ENCODE measurements around the gene MRPS24. TPM values are rescaled to one million over a fixed set of nuclear protein-coding genes. Genes with fewer than 3 reads are reported as not detected.

Gene MRPS24
- total RNA-seq, 1 donor from 2014 or later: 68.8 TPM

DNA sequence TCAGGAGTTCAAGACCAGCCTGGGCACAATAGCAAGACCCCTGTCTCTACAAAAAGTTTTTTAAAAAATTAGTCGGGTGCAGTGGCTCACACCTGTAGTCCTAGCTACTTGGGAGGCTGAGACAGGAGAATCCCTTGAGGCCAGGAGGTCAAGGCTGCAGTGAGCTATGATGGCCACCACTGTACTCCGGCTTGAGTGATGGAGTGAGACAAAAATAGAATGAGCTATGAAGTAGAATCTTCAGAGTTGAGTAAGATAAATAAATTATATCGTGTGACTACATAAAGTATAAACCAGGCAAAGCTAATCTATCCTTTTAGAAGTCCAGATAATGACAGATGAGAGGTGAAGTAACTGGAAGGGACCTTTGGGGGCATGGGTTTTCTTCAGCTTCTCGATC lies 15.3 kb upstream of the MRPS24 start:
- H3K27me3 ChIP-seq: no peaks in the 10 kb centered on the region
- peaks cover 0 to 30% of the 10 kb centered on the region in 2 donors for H3K36me3 ChIP-seq
- no peak for DNase-seq (ENCODE audit: extremely low spot score in 2 of 2)
- no peak overlapping the region for H3K4me3 ChIP-seq
- H3K9me3 ChIP-seq: no peaks in the 10 kb centered on the region
- peaks cover 12% of the 10 kb centered on the region for H3K4me1 ChIP-seq
- TF ChIP-seq POLR2AphosphoS5 (IDR thresholded peaks at IDR 0.05; ENCODE audit: insufficient read depth in 1 of 2, low read depth in 1 of 2): no peak
- TF ChIP-seq, protein P1, sequence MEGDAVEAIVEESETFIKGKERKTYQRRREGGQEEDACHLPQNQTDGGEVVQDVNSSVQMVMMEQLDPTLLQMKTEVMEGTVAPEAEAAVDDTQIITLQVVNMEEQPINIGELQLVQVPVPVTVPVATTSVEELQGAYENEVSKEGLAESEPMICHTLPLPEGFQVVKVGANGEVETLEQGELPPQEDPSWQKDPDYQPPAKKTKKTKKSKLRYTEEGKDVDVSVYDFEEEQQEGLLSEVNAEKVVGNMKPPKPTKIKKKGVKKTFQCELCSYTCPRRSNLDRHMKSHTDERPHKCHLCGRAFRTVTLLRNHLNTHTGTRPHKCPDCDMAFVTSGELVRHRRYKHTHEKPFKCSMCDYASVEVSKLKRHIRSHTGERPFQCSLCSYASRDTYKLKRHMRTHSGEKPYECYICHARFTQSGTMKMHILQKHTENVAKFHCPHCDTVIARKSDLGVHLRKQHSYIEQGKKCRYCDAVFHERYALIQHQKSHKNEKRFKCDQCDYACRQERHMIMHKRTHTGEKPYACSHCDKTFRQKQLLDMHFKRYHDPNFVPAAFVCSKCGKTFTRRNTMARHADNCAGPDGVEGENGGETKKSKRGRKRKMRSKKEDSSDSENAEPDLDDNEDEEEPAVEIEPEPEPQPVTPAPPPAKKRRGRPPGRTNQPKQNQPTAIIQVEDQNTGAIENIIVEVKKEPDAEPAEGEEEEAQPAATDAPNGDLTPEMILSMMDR (IDR thresholded peaks at IDR 0.05): no peak
- TF ChIP-seq POLR2A (IDR thresholded peaks at IDR 0.05): no peak
- H3K27ac ChIP-seq: no peak overlapping the region
- intact Hi-C loops (cut with DNase I): no loop called here

DNA sequence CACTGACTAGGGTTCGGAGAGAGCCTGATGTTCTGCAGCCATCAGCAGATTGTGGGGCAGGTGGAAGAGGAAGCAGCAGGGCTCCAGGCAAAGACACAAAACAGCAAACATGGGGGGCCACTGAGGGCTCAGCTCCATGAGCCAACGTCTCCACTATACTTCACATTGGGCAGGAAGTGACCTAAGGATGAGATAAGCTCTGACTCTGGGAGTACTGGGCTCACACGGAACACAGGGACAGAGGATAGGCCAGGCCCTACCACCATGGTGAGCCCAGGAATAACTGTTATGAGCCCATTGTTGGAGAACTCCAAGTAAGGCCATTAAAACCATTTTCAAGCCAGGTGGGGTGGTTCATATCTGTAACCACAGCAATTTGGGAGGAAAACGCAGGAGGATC lies 14.9 kb upstream of the MRPS24 start:
- no peaks in the 10 kb centered on the region for H3K27me3 ChIP-seq
- peaks cover 0 to 32% of the 10 kb centered on the region in 2 donors for H3K36me3 ChIP-seq
- DNase-seq (ENCODE audit: extremely low spot score in 2 of 2): no peak
- no peaks in the 10 kb centered on the region for H3K9me3 ChIP-seq
- intact Hi-C loops (cut with DNase I): no loop called here
- no peak for TF ChIP-seq POLR2A (IDR thresholded peaks at IDR 0.05)
- no peak for TF ChIP-seq POLR2AphosphoS5 (IDR thresholded peaks at IDR 0.05; ENCODE audit: insufficient read depth in 1 of 2, low read depth in 1 of 2)
- TF ChIP-seq, protein P1 (IDR thresholded peaks at IDR 0.05): no peak
- no peak overlapping the region for H3K27ac ChIP-seq
- H3K4me1 ChIP-seq: peaks cover 8% of the 10 kb centered on the region
- H3K4me3 ChIP-seq: no peak overlapping the region

DNA sequence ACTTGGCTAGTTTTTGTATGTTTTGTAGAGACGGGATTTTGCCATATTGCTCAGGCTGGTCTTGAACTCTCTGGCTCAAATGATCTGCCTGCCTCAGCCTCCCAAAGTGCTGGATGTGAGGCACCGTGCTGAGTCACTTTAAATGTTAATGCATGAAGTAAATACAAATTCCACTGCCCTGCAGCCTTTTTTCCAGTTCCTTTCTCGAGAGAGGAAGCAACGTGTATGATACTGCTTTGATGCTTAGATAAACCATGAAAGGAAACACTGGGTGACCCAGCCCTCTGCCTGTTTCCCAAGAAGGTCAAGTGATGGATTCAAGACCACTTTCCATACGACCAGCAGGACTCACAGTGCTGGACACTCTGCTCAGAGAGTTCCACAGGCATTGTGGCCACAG lies 11.3 kb upstream of the MRPS24 start:
- no peak for DNase-seq (ENCODE audit: extremely low spot score in 2 of 2)
- no peak overlapping the region for H3K4me3 ChIP-seq
- peaks cover 0 to 61% of the 10 kb centered on the region in 2 donors for H3K36me3 ChIP-seq

DNA sequence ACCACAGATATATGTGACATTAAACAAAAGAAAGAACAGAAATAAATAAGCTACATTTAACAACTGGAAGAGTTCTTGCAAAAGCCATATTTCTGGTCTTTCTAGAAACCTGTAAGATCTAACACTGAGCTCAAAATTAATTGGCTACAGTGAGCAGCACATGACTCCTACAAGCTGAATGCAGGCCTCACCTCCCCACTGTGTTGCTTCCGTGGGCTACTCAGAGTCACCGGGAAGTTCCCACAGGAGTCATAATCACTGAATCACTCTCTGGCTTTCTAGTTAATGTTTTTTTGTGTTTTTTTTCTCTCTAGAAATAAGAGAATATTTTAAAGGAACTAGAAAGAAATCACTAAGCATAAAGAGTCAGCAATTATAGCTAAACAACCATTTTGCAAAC lies 10.2 kb upstream of the MRPS24 start:
- H3K27ac ChIP-seq: no peak overlapping the region

More for the DNA sequence above, 11.3 kb upstream of the MRPS24 start:
- TF ChIP-seq, protein P1 (IDR thresholded peaks at IDR 0.05): no peak
- no peak for TF ChIP-seq POLR2A (IDR thresholded peaks at IDR 0.05)
- no peak for TF ChIP-seq POLR2AphosphoS5 (IDR thresholded peaks at IDR 0.05; ENCODE audit: insufficient read depth in 1 of 2, low read depth in 1 of 2)
- H3K27ac ChIP-seq: no peak overlapping the region
- intact Hi-C loops (cut with DNase I): no loop called here
- no peaks in the 10 kb centered on the region for H3K4me1 ChIP-seq
- no peaks in the 10 kb centered on the region for H3K27me3 ChIP-seq
- H3K9me3 ChIP-seq: no peaks in the 10 kb centered on the region

DNA sequence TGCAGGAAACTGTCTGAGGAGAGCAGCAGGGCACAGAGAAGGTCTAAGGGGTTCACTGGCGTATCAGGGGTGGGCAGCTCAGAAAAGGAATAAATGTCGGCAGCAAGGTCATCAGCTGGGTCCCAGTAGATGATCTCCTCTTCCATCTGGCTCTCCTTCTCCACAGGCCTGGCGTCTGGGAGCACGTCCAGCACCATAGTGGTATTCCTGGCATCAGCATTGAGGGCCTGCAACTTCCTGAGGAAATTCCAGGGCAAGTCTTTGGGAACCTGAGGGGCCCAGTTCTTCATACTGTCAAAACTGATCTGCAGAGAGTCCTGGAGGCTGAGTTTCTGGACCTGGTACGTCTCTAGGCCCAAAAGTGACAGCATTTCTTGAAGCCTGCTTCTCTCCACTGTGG lies 9.6 kb upstream of the MRPS24 start:
- Histone ChIP-seq H3K4me3 (no peak overlapping the region), H3K4me1 (peaks cover 6% of the 10 kb centered on the region), H3K27me3 (no peaks in the 10 kb centered on the region), H3K9me3 (no peaks in the 10 kb centered on the region), H3K36me3 (peaks cover 0 to 56% of the 10 kb centered on the region in 2 donors), H3K27ac (peak overlapping the region; percentile 13)
- intact Hi-C loops (cut with DNase I): no loop called here
- TF ChIP-seq, protein P1 (IDR thresholded peaks at IDR 0.05): no peak
- DNase-seq (ENCODE audit: extremely low spot score in 2 of 2): no peak

More for the DNA sequence above, 10.2 kb upstream of the MRPS24 start:
- H3K27me3 ChIP-seq: no peaks in the 10 kb centered on the region
- no peaks in the 10 kb centered on the region for H3K4me1 ChIP-seq
- intact Hi-C loops (cut with DNase I): no loop called here
- no peak overlapping the region for H3K4me3 ChIP-seq
- no peak for TF ChIP-seq POLR2A (IDR thresholded peaks at IDR 0.05)
- TF ChIP-seq, protein P1 (IDR thresholded peaks at IDR 0.05): no peak
- TF ChIP-seq POLR2AphosphoS5 (IDR thresholded peaks at IDR 0.05; ENCODE audit: insufficient read depth in 1 of 2, low read depth in 1 of 2): no peak
- no peak for DNase-seq (ENCODE audit: extremely low spot score in 2 of 2)
- H3K9me3 ChIP-seq: no peaks in the 10 kb centered on the region
- H3K36me3 ChIP-seq: peaks cover 0 to 58% of the 10 kb centered on the region in 2 donors

Data from vagina (tissue), 2 donors.